H1 (cell line): ENCODE results near the gene KLHL7. TPM values are rescaled to one million over a fixed set of nuclear protein-coding genes. Genes with fewer than 3 reads are reported as not detected.

Experiments used
- BRCA1 ChIP-seq: IDR thresholded peaks from 2 replicates; pipeline ENCODE4 v1.6.1; 2012; ENCODE audit warnings: low read depth, low read length, improper control_type of control experiment
- CREB1 ChIP-seq: IDR thresholded peaks from 2 replicates; pipeline ENCODE4 v1.6.1; 2012; ENCODE audit warnings: inconsistent platforms
- EGR1 ChIP-seq: IDR thresholded peaks from 2 replicates; pipeline ENCODE4 v1.6.1; 2011; ENCODE audit warnings: low read depth, low read length, borderline replicate concordance
- HDAC2 ChIP-seq, 2 experiments: fragments of 300-600 bp in 1 of 2; sonication (generic) in 1 of 2; IDR thresholded peaks; 2 replicates each; pipeline ENCODE4 v1.6.1; 2011 to 2012; ENCODE audit warnings: low read depth in 2 of 2, low read length in 2 of 2, mild to moderate bottlenecking in 2 of 2, moderate library complexity in 2 of 2, borderline replicate concordance in 1 of 2, inconsistent platforms in 1 of 2
- JUND ChIP-seq: IDR thresholded peaks from 2 replicates; pipeline ENCODE4 v1.6.1; 2011; ENCODE audit warnings: mild to moderate bottlenecking, improper control_type of control experiment, low read length
- RAD21 ChIP-seq, 2 experiments: IDR thresholded peaks in 1 of 2; conservative IDR thresholded peaks in 1 of 2; 2 replicates each; pipeline ENCODE4 v1.6.1; 2011; ENCODE audit warnings: low read depth in 2 of 2, low read length in 2 of 2, improper control_type of control experiment in 1 of 2, inconsistent platforms in 1 of 2, mild to moderate bottlenecking in 1 of 2, moderate library complexity in 1 of 2
- RFX5 ChIP-seq: IDR thresholded peaks from 2 replicates; pipeline ENCODE4 v1.6.1; 2011; ENCODE audit warnings: low read depth, low read length, improper control_type of control experiment, borderline replicate concordance
- ZNF274 ChIP-seq: IDR thresholded peaks from 2 replicates; pipeline ENCODE4 v1.7.0; 2012; ENCODE audit warnings: low read length, borderline replicate concordance; ENCODE audit errors: extremely low read depth
- polyA plus RNA-seq, 7 experiments: library from polyadenylated mRNA; depleted of rRNA in 3 of 7; stranded (reverse) in 5 of 7; unstranded in 2 of 7; fragments of >200 nt in 5 of 7; fragments of 200-250 nt in 2 of 7; gene quantifications; 1 replicate in 5 of 7; 2 replicates in 1 of 7; 4 replicates in 1 of 7; pipeline versions ENCODE4 v1.2.1 to v1.2.3, GENCODE V29; 2011 to 2013; ENCODE audit warnings: missing spikeins in 2 of 7, mixed read lengths in 2 of 7
- total RNA-seq: library from RNA; stranded (reverse); fragmentation: NEBNext Ultra II Directional; extraction: Animal tissue kit (Norgen Biotek cat#: 25700); gene quantifications from 2 replicates; pipeline ENCODE4 v1.2.1, GENCODE V29; 2021

KLHL7 gene
- total and polyA plus RNA-seq, 2 of the 8 experiments (the other 6 are each of a cell fraction or from before 2014, with no cell fraction given): 65.3 to 115 TPM

DNA sequence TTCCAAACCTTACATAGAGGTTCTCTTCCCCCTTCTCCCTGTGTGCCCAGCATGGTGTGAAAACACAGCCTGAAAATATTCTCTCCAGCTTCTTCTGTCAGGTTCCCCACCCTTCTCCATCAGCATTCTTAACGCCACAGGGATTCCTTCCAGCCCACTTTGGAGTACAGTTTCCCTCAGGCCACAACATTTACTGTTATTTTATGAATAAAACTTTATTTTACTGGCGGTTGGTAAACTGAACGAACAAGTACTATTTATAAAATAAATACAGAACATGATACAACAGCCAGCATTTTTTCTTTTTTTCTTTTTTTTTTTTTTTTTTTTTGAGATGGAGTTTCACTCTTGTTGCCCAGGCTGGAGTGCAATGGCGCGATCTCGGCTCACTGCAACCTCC, 109.4 kb downstream of the KLHL7 start (continued):
- no peak for TF ChIP-seq BRCA1
- no peak for TF ChIP-seq RFX5
- TF ChIP-seq CREB1: no peak
- no peak for TF ChIP-seq JUND
- no peak for TF ChIP-seq ZNF274
- no peak for TF ChIP-seq EGR1
- TF ChIP-seq RAD21 (IDR thresholded peaks at IDR 0.05 in 1 of 2, conservative IDR thresholded peaks at IDR 0.05 in 1 of 2; ENCODE audit: low read depth in 2 of 2, low read length in 2 of 2): no peak
- no peak for TF ChIP-seq HDAC2 (IDR thresholded peaks at IDR 0.05; ENCODE audit: borderline replicate concordance in 1 of 2, low read depth in 2 of 2, low read length in 2 of 2)
